HUES64 (cell line): ENCODE results near the gene ZBP1. TPM values are rescaled to one million over a fixed set of nuclear protein-coding genes. Genes with fewer than 3 reads are reported as not detected.

Source experiments
- H3K27ac ChIP-seq: 2 replicates; pipeline ENCODE4 v1.7.0; 2013; ENCODE audit warnings: low read depth, low read length, inconsistent platforms
- H3K27me3 ChIP-seq: 2 replicates; pipeline ENCODE4 v1.6.1; 2013; ENCODE audit warnings: mild to moderate bottlenecking, low read length; ENCODE audit not compliant: insufficient read depth
- H3K36me3 ChIP-seq: 2 replicates; pipeline ENCODE4 v1.6.1; 2013; ENCODE audit warnings: mild to moderate bottlenecking, low read length; ENCODE audit not compliant: insufficient read depth
- H3K4me1 ChIP-seq: 2 replicates; pipeline ENCODE4 v1.6.1; 2013; ENCODE audit warnings: mild to moderate bottlenecking, low read length, moderate library complexity; ENCODE audit not compliant: insufficient read depth
- H3K4me3 ChIP-seq: 2 replicates; pipeline ENCODE4 v1.5.1; 2013; ENCODE audit warnings: mild to moderate bottlenecking, low read length, moderate library complexity
- H3K9ac ChIP-seq: 2 replicates; pipeline ENCODE4 v1.6.1; 2013; ENCODE audit warnings: mild to moderate bottlenecking, low read depth, low read length
- H3K9me3 ChIP-seq: 2 replicates; pipeline ENCODE4 v1.6.1; 2013; ENCODE audit warnings: low read depth, low read length; ENCODE audit not compliant: insufficient read depth
- WGBS: fragments of 150-250, 120-280 bp; methylation state at CpG from one replicate; pipeline ENCODE4 v1.1.7; 2013; ENCODE audit warnings: missing lambda C conversion rate; 5-methylcytosine and 5-hydroxymethylcytosine counted together
- polyA plus RNA-seq, 2 experiments: library from polyadenylated mRNA; stranded (reverse); fragments of 50-300 nt; gene quantifications; one replicate each; pipeline ENCODE4 v1.2.3, GENCODE V29; 2013

ZBP1 gene, protein sequence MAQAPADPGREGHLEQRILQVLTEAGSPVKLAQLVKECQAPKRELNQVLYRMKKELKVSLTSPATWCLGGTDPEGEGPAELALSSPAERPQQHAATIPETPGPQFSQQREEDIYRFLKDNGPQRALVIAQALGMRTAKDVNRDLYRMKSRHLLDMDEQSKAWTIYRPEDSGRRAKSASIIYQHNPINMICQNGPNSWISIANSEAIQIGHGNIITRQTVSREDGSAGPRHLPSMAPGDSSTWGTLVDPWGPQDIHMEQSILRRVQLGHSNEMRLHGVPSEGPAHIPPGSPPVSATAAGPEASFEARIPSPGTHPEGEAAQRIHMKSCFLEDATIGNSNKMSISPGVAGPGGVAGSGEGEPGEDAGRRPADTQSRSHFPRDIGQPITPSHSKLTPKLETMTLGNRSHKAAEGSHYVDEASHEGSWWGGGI
- polyA plus RNA-seq (2013, experiment 1 of 2), result not detected
- not detected for polyA plus RNA-seq (2013, experiment 2 of 2)

DNA sequence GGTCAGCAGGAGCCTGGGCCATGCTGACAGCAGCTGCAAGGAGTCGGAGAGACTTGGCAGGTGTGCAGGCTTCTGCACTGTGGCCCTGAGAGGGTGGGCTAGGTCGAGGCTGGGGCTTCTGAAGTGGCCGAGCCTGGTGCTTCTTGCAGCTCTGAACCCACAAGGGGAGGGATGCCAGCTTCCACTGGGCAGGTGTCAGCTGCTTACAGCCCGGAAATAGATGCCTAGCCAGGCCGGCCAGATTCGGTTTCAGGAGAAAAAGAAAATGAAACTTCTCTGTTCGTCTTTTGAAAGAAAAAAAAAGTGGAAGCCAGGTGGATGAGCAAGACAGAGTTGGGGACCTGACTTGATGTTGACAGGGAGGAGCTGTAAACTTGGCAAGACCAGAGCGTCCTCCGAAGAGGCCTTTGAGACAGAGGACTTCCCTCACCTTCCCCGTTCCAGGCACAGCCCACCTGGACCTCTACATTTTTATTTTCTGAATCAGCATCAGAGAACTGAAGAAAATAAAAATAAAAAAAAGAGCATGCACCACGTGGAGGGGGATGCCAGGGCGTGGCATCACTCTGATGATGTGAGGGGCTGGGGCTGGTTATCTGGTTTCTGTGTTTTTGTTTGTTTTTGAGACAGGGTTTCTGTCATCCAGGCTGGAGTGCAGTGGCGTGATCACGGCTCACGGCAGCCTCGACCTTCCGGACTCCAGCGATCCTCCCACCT, at the start of gene ZBP1:
Gene ZBP1 (minus strand): TSS at position 153 of the 717 bp plus-strand sequence. CDS start 131 bp downstream, at position 22.
- Histone ChIP-seq H3K4me1 (no peaks in the 10 kb centered on the region), H3K4me3 (no peak within 1 kb of the TSS), H3K9me3 (no peaks in the 10 kb centered on the region; the same call in 1 of the 2 replicates), H3K27me3 (no peaks in the 10 kb centered on the region), H3K27ac (no peak within 1 kb of the TSS), H3K36me3 (no peaks in the 10 kb centered on the region), H3K9ac (no peak within 1 kb of the TSS)
- 90% methylated on average over 18 of the region's 18 CpGs for WGBS

DNA sequence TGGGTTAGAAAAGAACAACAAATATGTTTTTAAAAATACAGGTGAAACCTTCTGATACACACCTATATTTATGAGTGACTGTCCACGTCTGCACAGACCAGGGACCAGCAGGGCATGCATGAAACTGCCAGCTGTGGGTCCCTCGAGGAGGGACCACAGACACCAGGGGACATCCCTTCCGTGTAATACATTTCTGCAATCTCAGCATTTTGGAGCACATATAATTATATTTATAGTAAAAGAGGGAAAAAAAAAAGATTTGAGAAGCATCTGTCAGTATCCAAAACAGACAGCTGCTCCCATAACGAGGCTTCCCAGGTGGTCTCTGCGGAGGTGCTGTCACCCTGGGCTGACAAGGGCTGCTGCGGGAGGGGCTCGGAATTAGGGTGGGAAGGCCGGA, 49.4 kb upstream of the ZBP1 start:
- WGBS, result 97% methylated on average over 7 of the region's 8 CpGs
- Histone ChIP-seq H3K9ac (no peak overlapping the region), H3K4me3 (no peak overlapping the region), H3K36me3 (peaks cover 5% of the 10 kb centered on the region; the same call in 1 of the 2 replicates), H3K9me3 (no peaks in the 10 kb centered on the region), H3K27me3 (no peaks in the 10 kb centered on the region), H3K4me1 (peaks cover 3% of the 10 kb centered on the region; the same call in 1 of the 2 replicates), H3K27ac (no peak overlapping the region)

DNA sequence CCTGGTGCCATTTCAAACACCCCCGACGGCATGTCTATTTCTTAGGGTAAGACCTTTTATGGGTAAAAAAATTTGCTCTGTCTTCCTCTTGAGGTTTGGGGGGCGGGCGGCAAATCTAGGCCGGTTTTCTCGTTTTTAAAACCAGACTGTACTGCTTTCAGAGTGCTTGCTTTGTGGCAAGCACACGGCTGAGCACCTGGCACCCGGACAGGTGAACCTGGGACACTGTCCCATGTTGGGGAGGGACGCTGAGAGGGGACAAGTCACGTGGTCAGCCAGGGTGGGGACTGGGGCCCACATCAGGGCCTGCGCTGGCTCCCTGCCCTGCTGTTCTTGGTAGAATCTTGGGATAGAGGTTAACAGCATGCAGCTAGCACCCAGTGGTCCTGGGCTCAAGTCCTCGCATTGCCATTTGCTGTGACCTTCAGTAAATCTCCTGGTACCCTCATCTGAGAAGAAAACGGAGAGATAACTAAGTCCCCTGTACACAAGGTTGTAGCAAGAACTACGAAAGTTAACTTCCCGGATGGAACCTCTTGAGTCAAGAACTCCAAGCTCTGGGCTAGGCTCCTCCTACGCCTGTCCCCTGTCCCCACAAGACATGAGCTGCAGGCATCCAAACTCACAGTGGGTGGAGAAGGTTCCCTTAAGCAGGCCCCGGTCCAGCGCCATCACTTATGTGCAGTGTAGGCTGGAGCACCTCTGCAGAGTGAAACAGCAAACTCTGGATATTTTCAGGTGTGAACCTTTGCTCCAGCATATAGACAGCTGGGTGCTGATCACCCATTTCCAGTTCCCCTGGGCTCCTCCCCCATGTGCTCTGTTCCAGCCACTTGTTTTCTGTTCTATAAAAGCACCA, 47.9 kb upstream of the ZBP1 start:
- H3K9ac ChIP-seq, result no peak overlapping the region
- no peaks in the 10 kb centered on the region for H3K9me3 ChIP-seq
- WGBS, result 94% methylated on average over 18 of the region's 18 CpGs
- H3K4me1 ChIP-seq, result peaks cover 3% of the 10 kb centered on the region; the same call in 1 of the 2 replicates
- peaks cover 5% of the 10 kb centered on the region; the same call in 1 of the 2 replicates for H3K36me3 ChIP-seq
- H3K27ac ChIP-seq, result no peak overlapping the region
- H3K27me3 ChIP-seq, result no peaks in the 10 kb centered on the region
- H3K4me3 ChIP-seq, result no peak overlapping the region

DNA sequence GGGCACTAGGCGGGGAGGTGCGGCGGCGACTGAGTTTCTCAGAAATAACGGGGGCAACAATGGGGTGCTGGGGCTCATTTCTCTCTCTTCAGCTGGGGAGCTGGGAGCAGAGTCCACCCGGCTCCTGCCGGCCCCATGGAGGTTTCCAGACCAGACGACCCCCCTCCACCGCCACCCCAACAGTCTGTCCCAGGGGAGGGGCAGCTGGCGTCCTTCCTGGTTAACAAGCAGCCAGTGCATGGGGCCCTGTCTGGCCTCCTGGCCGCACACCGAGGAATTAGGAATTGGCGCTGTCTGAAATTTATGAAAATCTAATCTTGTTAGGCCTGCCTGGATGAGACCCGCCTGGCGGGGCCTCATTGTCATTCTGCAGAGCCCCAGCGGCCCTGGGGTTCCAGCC, 47.2 kb upstream of the ZBP1 start:
- no peak overlapping the region for H3K9ac ChIP-seq

DNA sequence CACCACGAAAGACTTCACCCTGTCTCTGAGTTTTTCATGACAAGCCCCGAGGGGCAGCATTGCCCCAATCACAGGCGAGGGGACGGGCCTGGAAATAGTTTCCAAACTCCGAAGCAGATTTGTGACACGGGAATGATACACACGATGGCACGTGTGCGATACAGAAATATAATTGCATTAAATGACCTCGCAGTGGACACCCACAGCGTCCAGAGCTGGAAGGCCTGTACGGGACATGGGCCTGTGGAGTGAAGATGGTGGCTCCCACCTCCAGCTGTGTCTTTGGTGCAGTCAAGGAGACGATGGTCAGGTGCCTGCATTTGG, 46.6 kb upstream of the ZBP1 start:
- Histone ChIP-seq H3K27me3 (no peaks in the 10 kb centered on the region), H3K4me3 (no peak overlapping the region), H3K9me3 (no peaks in the 10 kb centered on the region), H3K9ac (no peak overlapping the region), H3K4me1 (peaks cover 3% of the 10 kb centered on the region; the same call in 1 of the 2 replicates), H3K27ac (no peak overlapping the region), H3K36me3 (peaks cover 5% of the 10 kb centered on the region; the same call in 1 of the 2 replicates)
- WGBS, result 93% methylated on average over 13 of the region's 13 CpGs

More for the DNA sequence above, 47.2 kb upstream of the ZBP1 start:
- Histone ChIP-seq H3K9me3 (no peaks in the 10 kb centered on the region), H3K36me3 (peaks cover 5% of the 10 kb centered on the region; the same call in 1 of the 2 replicates), H3K27ac (no peak overlapping the region), H3K27me3 (no peaks in the 10 kb centered on the region), H3K4me1 (peaks cover 3% of the 10 kb centered on the region; the same call in 1 of the 2 replicates), H3K4me3 (no peak overlapping the region)
- 86% methylated on average over 16 of the region's 16 CpGs for WGBS

DNA sequence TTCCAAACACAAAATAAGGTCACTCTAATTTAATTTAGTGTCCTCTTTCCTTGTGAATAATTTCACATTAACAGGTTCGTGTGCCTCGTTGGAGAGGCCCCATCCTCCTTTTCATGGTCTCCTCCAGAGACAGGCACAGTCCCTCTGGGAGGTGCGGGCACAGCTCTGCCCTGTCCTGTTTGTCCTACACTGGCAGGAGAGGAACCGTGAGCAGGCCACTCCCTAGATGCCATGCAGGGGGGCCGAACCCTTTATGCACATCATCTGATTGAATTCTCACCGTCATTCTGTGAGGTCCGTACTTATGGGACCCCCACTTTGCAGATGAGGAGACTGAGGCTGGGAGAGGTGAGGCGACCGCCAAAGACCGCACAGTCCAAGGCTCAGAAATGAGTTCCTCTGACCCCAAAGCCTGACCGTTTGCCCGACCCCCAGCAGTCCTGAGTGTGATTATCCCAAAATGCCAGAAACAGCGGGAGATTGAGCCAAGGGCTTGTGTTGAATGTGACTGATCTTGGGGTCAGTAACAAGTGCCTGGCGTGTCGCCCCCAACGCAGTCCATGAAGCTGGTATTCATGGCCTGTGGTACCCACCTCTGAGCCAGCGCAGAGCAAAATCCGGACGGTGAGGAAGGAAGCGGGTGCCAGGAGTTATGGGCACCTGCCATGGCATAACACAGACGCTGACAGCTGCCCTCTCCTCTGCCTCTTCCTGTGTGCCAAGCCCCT, 46.0 kb upstream of the ZBP1 start:
- Histone ChIP-seq H3K9me3 (no peaks in the 10 kb centered on the region), H3K27ac (no peak overlapping the region), H3K9ac (no peak overlapping the region), H3K4me1 (peaks cover 3% of the 10 kb centered on the region; the same call in 1 of the 2 replicates), H3K27me3 (no peaks in the 10 kb centered on the region), H3K4me3 (no peak overlapping the region), H3K36me3 (peaks cover 5% of the 10 kb centered on the region; the same call in 1 of the 2 replicates)
- 88% methylated on average over 21 of the region's 21 CpGs for WGBS

DNA sequence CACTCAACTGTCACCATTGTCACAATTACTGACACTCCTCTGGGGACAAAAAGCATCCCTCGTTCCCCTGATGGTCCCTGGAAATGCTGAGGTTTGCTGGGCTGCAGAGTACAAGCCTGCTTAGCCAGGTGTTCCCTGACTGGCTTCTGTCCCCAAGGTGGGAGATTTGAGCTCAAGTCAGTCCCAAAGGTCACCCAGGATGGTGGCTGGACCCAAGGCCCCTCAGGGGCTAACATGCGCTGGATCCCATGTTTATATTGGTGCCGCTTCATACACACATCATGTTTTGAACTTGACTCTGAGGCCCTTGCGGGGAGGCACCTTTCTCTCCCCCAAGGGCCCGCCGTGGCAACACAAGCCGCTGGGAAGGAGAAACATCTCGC, 45.4 kb upstream of the ZBP1 start:
- no peak overlapping the region for H3K4me3 ChIP-seq
- H3K4me1 ChIP-seq, result no peaks in the 10 kb centered on the region
- H3K27ac ChIP-seq, result no peak overlapping the region
- H3K36me3 ChIP-seq, result peaks cover 5% of the 10 kb centered on the region; the same call in 1 of the 2 replicates
- H3K9me3 ChIP-seq, result no peaks in the 10 kb centered on the region
- H3K27me3 ChIP-seq, result no peaks in the 10 kb centered on the region
- H3K9ac ChIP-seq, result no peak overlapping the region
- WGBS, result 96% methylated on average over 8 of the region's 8 CpGs

DNA sequence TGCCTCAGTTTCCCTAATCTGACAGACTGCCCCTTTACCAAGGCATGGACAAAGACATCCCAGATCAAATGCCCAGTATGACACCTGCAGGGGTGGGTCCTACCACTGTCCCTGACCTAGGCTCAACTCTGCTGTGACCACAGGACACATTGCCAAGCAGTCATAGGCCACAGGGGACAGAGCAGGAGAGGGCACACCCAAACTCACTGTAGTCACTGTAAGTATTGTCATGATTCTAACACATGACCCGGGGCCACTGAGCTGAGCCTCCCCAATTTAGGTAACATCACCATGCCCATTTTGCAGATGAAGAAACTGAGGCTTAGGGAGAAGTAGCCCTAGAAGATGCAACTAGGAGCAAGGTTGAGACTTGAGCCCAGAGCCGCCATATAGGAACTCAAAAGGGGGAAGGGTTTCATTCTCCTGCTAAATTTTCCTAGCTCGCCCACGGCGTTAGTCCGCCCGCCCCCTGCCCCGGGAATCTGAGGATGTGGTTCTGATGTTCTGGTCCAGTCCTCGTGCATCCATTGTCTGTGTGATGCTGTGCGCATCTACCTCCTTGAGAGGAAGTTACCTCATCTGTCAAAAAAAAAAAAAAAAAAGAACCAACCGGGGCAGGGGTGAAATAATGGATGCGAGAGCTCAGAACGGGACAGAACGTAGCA, 44.8 kb upstream of the ZBP1 start:
- 94% methylated on average over 14 of the region's 14 CpGs for WGBS

DNA sequence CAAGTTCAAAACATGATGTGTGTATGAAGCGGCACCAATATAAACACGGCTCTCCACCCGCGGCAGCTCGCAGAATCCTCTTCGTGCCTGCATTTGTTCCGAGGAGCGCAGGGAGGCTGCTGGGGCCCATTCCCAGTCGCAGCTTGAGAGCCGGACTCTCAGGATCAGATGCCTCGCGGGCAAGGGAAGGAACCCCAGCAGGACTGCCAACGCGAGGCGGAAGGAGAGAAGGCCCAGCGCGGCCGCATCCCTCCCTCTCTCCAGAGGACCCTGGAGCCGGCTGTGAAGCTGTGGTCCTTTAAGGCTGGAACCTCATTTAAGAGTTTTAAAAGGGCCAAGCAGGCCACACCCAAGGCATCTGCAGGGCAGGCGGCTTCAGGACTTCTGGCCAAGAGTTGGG, 44.2 kb upstream of the ZBP1 start:
- no peaks in the 10 kb centered on the region for H3K27me3 ChIP-seq
- WGBS, result 93% methylated on average over 20 of the region's 20 CpGs
- no peaks in the 10 kb centered on the region for H3K9me3 ChIP-seq
- no peak overlapping the region for H3K4me3 ChIP-seq
- peaks cover 6% of the 10 kb centered on the region for H3K36me3 ChIP-seq
- H3K27ac ChIP-seq, result no peak overlapping the region
- no peaks in the 10 kb centered on the region for H3K4me1 ChIP-seq
- no peak overlapping the region for H3K9ac ChIP-seq

More for the DNA sequence above, 44.8 kb upstream of the ZBP1 start:
- Histone ChIP-seq H3K4me3 (no peak overlapping the region), H3K9me3 (no peaks in the 10 kb centered on the region), H3K9ac (no peak overlapping the region), H3K36me3 (peaks cover 5% of the 10 kb centered on the region; the same call in 1 of the 2 replicates), H3K27me3 (no peaks in the 10 kb centered on the region), H3K4me1 (no peaks in the 10 kb centered on the region), H3K27ac (no peak overlapping the region)
